Psoas muscle (tissue), 8 donors: ENCODE data around the gene SMIM36. TPM values are rescaled to one million over a fixed set of nuclear protein-coding genes. Genes with fewer than 3 reads are reported as not detected.

Source experiments
- ATAC-seq, 4 donors: fragments of 200-7000 bp; cut with Tn5 transposase; one replicate each; pipeline ENCODE4 v1.9.1; 2020; ENCODE audit warnings: moderate library complexity in 3 of 4, mild to moderate bottlenecking in 2 of 4
- DNase-seq, 2 donors: peaks; one replicate each; pipeline ENCODE4 v3.0.0-alpha.2; 2020
- H3K27ac ChIP-seq: fragments of 200-600 bp; one replicate; pipeline ENCODE4 v1.8.0; 2022
- H3K27me3 ChIP-seq, 3 donors: fragments of 200-600 bp in 1 of 3; one replicate each; pipeline versions ENCODE4 v1.6.1 to v1.8.0; 2013 to 2022; ENCODE audit warnings: low read length in 2 of 3, mild to moderate bottlenecking in 2 of 3, moderate library complexity in 1 of 3; ENCODE audit not compliant: insufficient read depth in 3 of 3
- H3K36me3 ChIP-seq, 2 donors: fragments of 200-600 bp in 1 of 2; one replicate each; pipeline versions ENCODE4 v1.6.1 to v1.8.0; 2013 to 2022; ENCODE audit warnings: low read depth in 1 of 2, mild to moderate bottlenecking in 1 of 2, moderate library complexity in 1 of 2; ENCODE audit not compliant: insufficient read depth in 1 of 2
- H3K4me1 ChIP-seq: fragments of 200-600 bp; one replicate; pipeline ENCODE4 v1.8.0; 2022
- H3K4me3 ChIP-seq: fragments of 200-600 bp; one replicate; pipeline ENCODE4 v1.8.0; 2022; ENCODE audit warnings: mild to moderate bottlenecking
- H3K9me3 ChIP-seq: fragments of 200-600 bp; one replicate; pipeline ENCODE4 v1.8.0; 2022
- CTCF ChIP-seq: fragments of 200-600 bp; IDR thresholded peaks from one replicate; pipeline ENCODE4 v1.8.0; 2022; ENCODE audit warnings: antibody characterized with exemption
- WGBS, 3 donors: extraction: QIAGEN DNeasy Blood & Tissue Kit; methylation state at CpG; one replicate each; pipeline versions ENCODE4 v1.1.6 to v1.1.7; 2013; 5-methylcytosine and 5-hydroxymethylcytosine counted together
- intact Hi-C, 2 donors: fragments of 100-400 bp; cut with DNase I; formaldehyde crosslinking; loops; one replicate each; pipeline versions ENCODE4 v1.11.0 to v1.14.2; 2022
- polyA plus RNA-seq, 3 donors: library from polyadenylated mRNA; stranded (reverse); fragments of 200-250 nt; gene quantifications; one replicate each; pipeline ENCODE4 v1.2.3, GENCODE V29; 2013
- total RNA-seq, 4 donors: library from RNA; stranded (reverse); fragmentation: NEBNext Ultra II Directional in 2 of 4; extraction: Animal tissue kit (Norgen Biotek cat#: 25700) in 2 of 4; gene quantifications; one replicate each; pipeline versions ENCODE4 v1.2.1 to v1.2.4, GENCODE V29; 2021 to 2023
- donor health status: healthy with polysubstance abuse.
- donor health status: DM: no; HTN: no; CAD: no; lungs with moderate emphysema.
- donor health status: Bipolar disorder and iron deficiency.
- donor health status: healthy.
- donor health status: DM: yes; HTN: yes; CAD: no.
- donor health status: DM: no; HTN: no; CAD: no.
- donor health status: DM: no; HTN: no; CAD: no.
- donor health status: DM: yes; HTN: yes; CAD: no.

Gene SMIM36
- total and polyA plus RNA-seq, 7 donors: not detected

GRCh38 chr17:55417411-55418268, 93.6 kb downstream of the SMIM36 start:
- peaks cover 0 to 15% of the 10 kb centered on the region in 2 donors for H3K36me3 ChIP-seq
- H3K4me1 ChIP-seq: peaks cover 30% of the 10 kb centered on the region
- no peak for TF ChIP-seq CTCF
- H3K27ac ChIP-seq: no peak overlapping the region
- H3K4me3 ChIP-seq: no peak overlapping the region
- no peak for DNase-seq
- no peak for ATAC-seq
- no peaks in the 10 kb centered on the region for H3K9me3 ChIP-seq
- intact Hi-C loops: loop anchor here in 1 of 2 donors (10.0 kb wide), 1 partner anchor 907 kb away; no protein-coding TSS in a partner anchor
- whole genome bisulfite sequencing, 3 donors: 97 to 100% (median 99%) methylated on average over 4 of the region's 4 CpGs
- no peaks in the 10 kb centered on the region for H3K27me3 ChIP-seq

- no peak for ATAC-seq
These were observed 94.7 kb downstream of the SMIM36 start for GRCh38 chr17:55416470-55417052.

GRCh38 chr17:55416000-55416399, 95.3 kb downstream of the SMIM36 start:
- H3K4me1 ChIP-seq: peaks cover 30% of the 10 kb centered on the region
- H3K4me3 ChIP-seq: no peak overlapping the region
- no peak for DNase-seq
- intact Hi-C loops: loop anchor here in 1 of 2 donors (10.0 kb wide), 1 partner anchor 909 kb away; no protein-coding TSS in a partner anchor
- H3K27ac ChIP-seq: no peak overlapping the region
- ATAC-seq: peak in 1 of 4 donors; percentile 46
- peaks cover 2 to 25% of the 10 kb centered on the region in 2 donors for H3K36me3 ChIP-seq
- H3K9me3 ChIP-seq: no peaks in the 10 kb centered on the region
- H3K27me3 ChIP-seq: no peaks in the 10 kb centered on the region
- TF ChIP-seq CTCF: peak; percentile 19

More at GRCh38 chr17:55416470-55417052, 94.7 kb downstream of the SMIM36 start:
- intact Hi-C loops: loop anchor here in 1 of 2 donors (10.0 kb wide), 1 partner anchor 908 kb away; no protein-coding TSS in a partner anchor
- no peak for TF ChIP-seq CTCF
- Histone ChIP-seq H3K36me3 (peaks cover 0 to 20% of the 10 kb centered on the region in 2 donors), H3K27me3 (no peaks in the 10 kb centered on the region), H3K27ac (no peak overlapping the region), H3K9me3 (no peaks in the 10 kb centered on the region), H3K4me3 (no peak overlapping the region), H3K4me1 (peaks cover 30% of the 10 kb centered on the region)
- no peak for DNase-seq
- WGBS, 3 donors: 78 to 88% (median 80%) methylated on average over 4 of the region's 4 CpGs

- H3K27me3 ChIP-seq: no peaks in the 10 kb centered on the region
- H3K4me3 ChIP-seq: no peak overlapping the region
- H3K36me3 ChIP-seq: peaks cover 2 to 36% of the 10 kb centered on the region in 2 donors
- no peak for DNase-seq
- no peak overlapping the region for H3K27ac ChIP-seq
- no peak for TF ChIP-seq CTCF
- H3K9me3 ChIP-seq: no peaks in the 10 kb centered on the region
- 85 to 94% (median 89%) methylated on average over 4 of the region's 4 CpGs for WGBS, 3 donors
- no peak for ATAC-seq
- intact Hi-C loops: loop anchor here in 1 of 2 donors (10.0 kb wide), 1 partner anchor 910 kb away; no protein-coding TSS in a partner anchor
- H3K4me1 ChIP-seq: peaks cover 23% of the 10 kb centered on the region
These were observed 96.3 kb downstream of the SMIM36 start for GRCh38 chr17:55414983-55415382.
